Measurements from ENCODE around the gene USP25.
A peak's percentile ranks its signal among the peaks of the same experiment; 100 is the strongest.

USP25 gene

DNA sequence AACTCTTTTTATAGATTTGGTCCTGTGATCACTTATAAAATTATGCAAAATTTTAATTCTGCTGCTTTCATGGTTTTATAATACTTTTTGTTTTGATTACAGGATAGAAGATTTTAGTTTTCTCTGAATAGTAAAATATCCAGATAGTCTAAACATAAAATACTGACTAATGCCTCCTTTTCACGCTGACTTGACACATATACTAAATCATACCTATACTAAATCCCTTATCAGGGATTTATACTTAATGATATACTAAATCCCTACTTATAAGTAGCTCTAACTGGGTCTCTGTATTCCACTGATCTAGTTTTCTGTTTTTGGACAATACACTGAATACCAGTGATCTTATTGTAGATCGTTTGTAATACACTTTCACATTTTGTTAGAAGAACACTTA is 128.0 kb downstream of the USP25 start:
- TF ChIP-seq, protein P1, sequence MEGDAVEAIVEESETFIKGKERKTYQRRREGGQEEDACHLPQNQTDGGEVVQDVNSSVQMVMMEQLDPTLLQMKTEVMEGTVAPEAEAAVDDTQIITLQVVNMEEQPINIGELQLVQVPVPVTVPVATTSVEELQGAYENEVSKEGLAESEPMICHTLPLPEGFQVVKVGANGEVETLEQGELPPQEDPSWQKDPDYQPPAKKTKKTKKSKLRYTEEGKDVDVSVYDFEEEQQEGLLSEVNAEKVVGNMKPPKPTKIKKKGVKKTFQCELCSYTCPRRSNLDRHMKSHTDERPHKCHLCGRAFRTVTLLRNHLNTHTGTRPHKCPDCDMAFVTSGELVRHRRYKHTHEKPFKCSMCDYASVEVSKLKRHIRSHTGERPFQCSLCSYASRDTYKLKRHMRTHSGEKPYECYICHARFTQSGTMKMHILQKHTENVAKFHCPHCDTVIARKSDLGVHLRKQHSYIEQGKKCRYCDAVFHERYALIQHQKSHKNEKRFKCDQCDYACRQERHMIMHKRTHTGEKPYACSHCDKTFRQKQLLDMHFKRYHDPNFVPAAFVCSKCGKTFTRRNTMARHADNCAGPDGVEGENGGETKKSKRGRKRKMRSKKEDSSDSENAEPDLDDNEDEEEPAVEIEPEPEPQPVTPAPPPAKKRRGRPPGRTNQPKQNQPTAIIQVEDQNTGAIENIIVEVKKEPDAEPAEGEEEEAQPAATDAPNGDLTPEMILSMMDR (IDR thresholded peaks at IDR 0.05; ENCODE audit: control extremely low read depth, extremely low read depth, low read depth, missing control alignments): no peak
- DNase-seq (ENCODE audit: extremely low spot score): no peak
- CTCF ChIA-PET: no interaction called here
- POLR2A ChIA-PET: no interaction called here

DNA sequence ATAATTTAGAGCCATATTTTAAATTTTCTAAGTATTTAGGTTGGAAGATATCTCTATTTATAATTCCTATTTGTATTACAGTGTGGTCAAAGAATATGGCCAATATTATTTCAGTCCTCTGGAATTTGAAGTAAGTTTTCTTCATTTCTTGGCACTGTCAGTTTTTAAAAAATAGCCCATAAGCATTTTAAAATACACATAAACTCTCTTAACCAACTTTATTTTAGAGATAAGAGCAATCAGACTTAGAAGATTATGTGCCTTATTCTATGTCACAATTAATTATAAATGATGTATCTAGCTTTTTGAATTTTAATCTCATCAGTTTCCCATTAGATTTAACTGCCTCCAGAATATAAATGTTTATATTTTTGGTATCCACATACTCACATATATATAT is 130.8 kb downstream of the USP25 start:
- POLR2A ChIA-PET: no interaction called here
- TF ChIP-seq, protein P1 (IDR thresholded peaks at IDR 0.05; ENCODE audit: control extremely low read depth, extremely low read depth, low read depth, missing control alignments): no peak
- CTCF ChIA-PET: no interaction called here

DNA sequence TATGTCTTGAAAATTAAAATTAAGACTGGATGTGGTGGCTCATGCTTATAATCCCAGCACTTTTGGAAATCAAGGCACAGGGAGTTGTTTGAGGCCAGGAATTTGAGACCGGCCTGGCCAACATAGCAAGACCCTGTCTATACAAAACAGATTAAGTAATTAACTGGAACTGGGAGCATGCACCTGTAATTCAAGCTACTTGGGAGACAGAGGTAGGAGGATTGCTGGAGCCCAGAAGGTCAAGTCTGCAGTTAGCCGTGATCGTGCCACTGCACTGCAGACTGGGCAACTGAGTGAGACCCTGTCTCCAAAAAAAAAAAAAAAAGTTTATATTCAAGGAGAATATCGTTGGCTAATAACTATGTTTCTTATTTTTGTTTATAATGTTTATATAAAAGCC is 139.2 kb downstream of the USP25 start:
- no peak for DNase-seq (ENCODE audit: extremely low spot score)
- ChIA-PET POLR2A (no interaction called here), CTCF (interaction anchor here (1.4 kb wide), 1 partner anchor 16 kb away, joined by 5 read pairs; no protein-coding TSS in a partner anchor)
- TF ChIP-seq, protein P1 (IDR thresholded peaks at IDR 0.05; ENCODE audit: control extremely low read depth, extremely low read depth, low read depth, missing control alignments): no peak

More for the DNA sequence above, 130.8 kb downstream of the USP25 start:
- DNase-seq (ENCODE audit: extremely low spot score): no peak

DNA sequence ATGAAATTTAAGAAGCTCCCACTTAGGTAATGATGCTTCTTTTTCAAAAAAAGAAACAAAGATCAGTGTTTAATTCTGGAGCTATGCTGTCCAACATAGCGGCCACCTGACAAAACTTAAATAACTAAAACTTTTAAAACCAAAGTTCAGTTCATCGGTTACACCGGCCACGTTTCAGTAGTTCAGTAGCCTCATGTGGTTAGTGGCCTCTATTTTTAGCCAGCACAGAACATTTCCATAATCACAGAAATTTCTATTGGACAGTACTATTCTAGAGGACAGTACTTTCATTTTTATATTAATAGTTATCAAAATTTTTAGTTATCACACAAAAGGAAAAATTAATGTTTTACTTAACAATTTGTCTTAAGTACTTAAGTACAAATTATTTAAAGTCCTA is 141.0 kb downstream of the USP25 start:
- ChIA-PET POLR2A (no interaction called here), CTCF (no interaction called here)
- peak; percentile 10 for DNase-seq (ENCODE audit: extremely low spot score)
- TF ChIP-seq, protein P1 (IDR thresholded peaks at IDR 0.05; ENCODE audit: control extremely low read depth, extremely low read depth, low read depth, missing control alignments): no peak

DNA sequence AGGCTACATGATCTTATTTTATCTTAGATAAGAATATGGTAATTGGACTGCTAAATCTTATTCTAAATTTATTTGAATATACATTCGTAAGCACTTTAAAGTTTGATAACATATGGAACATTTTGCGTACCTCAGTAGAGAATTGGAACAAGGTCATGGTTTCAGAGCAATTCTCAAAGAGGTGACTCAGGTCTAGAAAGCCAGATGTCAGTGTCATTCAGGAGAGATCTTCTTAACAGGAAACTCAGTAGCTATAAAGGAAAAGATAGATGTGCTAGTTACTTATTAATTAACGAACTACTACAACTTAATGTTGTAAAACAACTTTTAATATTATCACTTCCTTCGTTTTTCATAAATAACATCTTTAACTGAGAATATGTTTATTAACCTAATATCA is 142.5 kb downstream of the USP25 start:
- no peak for DNase-seq (ENCODE audit: extremely low spot score)
- ChIA-PET POLR2A (no interaction called here), CTCF (no interaction called here)
- TF ChIP-seq, protein P1 (IDR thresholded peaks at IDR 0.05; ENCODE audit: control extremely low read depth, extremely low read depth, low read depth, missing control alignments): no peak

DNA sequence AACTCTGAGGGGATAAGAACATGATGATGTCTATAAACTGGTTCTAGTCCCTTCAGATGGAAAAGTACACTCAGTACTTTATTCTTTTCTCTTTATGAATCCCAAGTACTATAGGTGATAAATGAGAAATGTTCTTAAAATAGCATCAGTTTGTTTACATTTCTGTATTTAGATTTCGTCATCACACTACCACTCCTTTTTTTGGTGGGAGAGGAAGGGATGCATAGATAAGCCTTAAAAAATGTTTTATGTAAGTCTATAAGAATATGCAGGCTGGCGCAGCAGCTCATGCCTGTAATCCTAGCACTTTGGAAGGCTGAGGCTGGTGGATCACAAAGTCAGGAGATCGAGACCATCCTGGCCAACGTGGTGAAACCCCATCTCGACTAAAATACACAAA is 144.8 kb downstream of the USP25 start:
- TF ChIP-seq, protein P1 (IDR thresholded peaks at IDR 0.05; ENCODE audit: control extremely low read depth, extremely low read depth, low read depth, missing control alignments): no peak
- CTCF ChIA-PET: interaction anchor here (0.8 kb wide), 1 partner anchor 13 kb away, joined by 3 read pairs; no protein-coding TSS in a partner anchor
- POLR2A ChIA-PET: no interaction called here
- no peak for DNase-seq (ENCODE audit: extremely low spot score)

DNA sequence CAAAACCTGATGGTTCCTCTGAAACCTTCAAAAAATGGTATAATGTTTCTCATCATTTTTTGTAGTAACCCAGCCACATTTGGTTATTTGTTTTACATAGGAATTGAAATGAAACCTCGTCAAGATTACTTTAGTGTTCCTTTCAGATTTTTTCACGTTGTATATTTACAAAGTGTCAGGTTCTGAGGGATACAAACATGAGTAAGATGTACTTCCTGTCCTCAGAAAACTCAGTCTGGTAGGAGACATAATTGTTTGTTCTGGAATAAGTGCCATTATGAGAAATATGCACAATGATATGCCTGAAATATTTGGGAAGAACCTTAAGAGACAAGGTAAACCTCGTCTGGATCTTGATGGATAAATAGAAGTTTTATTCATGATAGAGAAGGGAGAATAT is 145.5 kb downstream of the USP25 start:
- CTCF ChIA-PET: interaction anchor here (1.1 kb wide), 1 partner anchor 12 kb away, joined by 3 read pairs; no protein-coding TSS in a partner anchor
- TF ChIP-seq, protein P1 (IDR thresholded peaks at IDR 0.05; ENCODE audit: control extremely low read depth, extremely low read depth, low read depth, missing control alignments): no peak
- POLR2A ChIA-PET: no interaction called here
- DNase-seq (ENCODE audit: extremely low spot score): no peak
